HG03571 (cell line): ENCODE measurements around the gene MID1IP1.
A peak's percentile ranks its signal among the peaks of the same experiment; 100 is the strongest.

Experiments
- ATAC-seq: cut with Tn5 transposase; IDR thresholded peaks from one replicate; pipeline ENCODE4 v1.9.1; 2021; ENCODE audit not compliant: unreplicated experiment

Gene MID1IP1, protein sequence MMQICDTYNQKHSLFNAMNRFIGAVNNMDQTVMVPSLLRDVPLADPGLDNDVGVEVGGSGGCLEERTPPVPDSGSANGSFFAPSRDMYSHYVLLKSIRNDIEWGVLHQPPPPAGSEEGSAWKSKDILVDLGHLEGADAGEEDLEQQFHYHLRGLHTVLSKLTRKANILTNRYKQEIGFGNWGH

GRCh38 chrX:38800981-38801845 is at the start of gene MID1IP1:
TSS of gene MID1IP1 (plus strand) at chrX:38801459. CDS start at chrX:38804947, 3,488 bp downstream.
- ATAC-seq = no peak

- ATAC-seq = no peak
Measured at GRCh38 chrX:38754102-38754790, 47.0 kb upstream of the MID1IP1 start.

DNA sequence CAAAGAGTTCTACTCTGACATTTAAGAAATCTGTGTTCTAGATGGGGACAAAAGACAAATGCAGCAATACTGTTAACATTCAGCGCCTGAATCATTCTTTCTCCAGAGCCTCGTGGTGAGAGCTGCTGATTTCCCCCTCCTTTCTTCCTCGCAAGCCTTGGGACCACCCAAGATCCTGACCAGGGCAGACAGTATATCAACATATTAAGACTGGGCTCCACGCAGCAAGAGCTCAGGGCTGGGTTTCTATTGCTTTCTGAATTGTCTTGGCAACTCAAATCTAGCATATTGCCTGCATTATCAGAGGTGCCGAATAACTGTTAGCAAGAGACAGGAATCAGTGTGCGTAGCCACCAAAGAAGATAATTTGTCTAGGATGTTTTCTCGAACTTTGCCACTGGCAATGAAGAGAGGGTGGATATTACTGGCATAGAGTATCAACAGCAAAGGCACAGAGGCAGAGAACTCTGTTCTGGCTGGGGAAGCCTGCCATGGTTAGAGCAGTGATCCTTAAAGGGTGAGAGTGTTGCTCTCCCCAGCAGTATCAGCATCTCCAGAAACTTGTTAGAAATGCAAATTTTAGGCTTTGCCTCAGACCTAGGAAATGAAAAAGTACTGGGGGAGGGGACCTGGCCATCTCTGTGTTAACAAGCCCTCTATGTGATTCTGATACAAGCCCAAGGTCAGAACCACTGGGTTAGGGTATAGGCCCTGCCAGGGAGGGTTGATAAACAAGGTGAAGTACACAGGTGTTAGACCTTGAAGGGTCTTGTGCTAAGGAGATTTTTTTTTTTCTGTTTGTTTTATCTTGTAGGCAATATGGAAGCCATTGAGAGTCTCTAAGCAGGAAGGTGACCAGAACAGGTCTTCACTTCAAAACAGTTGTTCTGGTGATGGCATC is 46.2 kb upstream of the MID1IP1 start:
- ATAC-seq = no peak

GRCh38 chrX:38760883-38761282 is 40.4 kb upstream of the MID1IP1 start:
- no peak for ATAC-seq

DNA sequence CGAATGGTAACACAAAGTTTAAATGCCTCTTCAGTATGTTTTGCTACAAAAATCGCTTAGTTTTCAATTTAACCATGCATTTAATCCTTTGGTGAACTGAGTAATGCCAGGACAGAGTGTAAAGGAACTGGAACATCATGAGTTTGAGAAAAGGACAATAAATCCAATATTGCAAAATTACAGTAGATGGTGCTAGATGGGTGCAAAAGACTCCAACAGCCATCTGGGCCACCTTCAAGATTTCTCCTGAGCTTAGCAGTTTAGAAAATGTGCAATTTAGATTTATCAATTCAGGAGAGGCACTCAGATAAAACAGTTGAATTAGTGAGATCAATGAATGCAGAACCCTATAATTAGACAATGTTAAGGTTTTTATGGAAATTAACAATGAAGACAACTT is 33.2 kb upstream of the MID1IP1 start:
- no peak for ATAC-seq

- ATAC-seq = no peak
Measured at GRCh38 chrX:38770152-38770551, 31.1 kb upstream of the MID1IP1 start.

- no peak for ATAC-seq
Measured at GRCh38 chrX:38774249-38774648, 27.0 kb upstream of the MID1IP1 start.

GRCh38 chrX:38796946-38797345 is 4.3 kb upstream of the MID1IP1 start:
- no peak for ATAC-seq

- no peak for ATAC-seq
Measured at GRCh38 chrX:38798956-38799355, 2.3 kb upstream of the MID1IP1 start.

DNA sequence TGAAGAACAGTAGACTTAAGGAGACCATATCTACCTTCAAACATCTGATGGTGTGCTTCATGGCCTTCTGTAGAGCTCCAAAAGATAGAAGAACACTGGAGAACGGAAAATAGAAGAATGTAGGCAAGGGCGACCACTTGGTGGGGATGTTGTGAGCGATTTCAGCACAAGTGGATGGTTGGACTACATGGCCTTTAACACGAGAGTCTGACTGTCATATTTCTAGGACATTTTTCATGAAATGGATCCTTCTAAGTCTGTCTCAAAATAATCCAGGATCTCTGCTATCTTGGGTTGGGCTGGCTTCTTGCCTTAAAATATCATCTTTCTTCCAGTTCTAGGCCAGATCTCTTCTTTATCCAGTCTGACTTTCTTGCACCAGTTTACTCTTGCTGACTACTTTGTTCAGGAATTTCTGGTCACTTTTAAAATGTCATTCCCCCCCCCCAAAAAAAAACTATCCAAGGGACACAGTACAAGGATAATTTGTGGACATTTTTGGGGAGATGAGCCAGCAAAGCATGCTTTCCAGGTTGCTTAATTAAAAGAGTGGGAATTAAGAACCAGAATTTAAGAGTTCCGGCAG is 1.2 kb upstream of the MID1IP1 start:
- ATAC-seq = no peak

GRCh38 chrX:38803243-38803587 is 2.0 kb downstream of the MID1IP1 start:
- ATAC-seq = no peak

- ATAC-seq = peak; percentile 66
Measured at GRCh38 chrX:38803588-38804431, 2.6 kb downstream of the MID1IP1 start.

- no peak for ATAC-seq
Measured at GRCh38 chrX:38804432-38804681, 3.1 kb downstream of the MID1IP1 start.

DNA sequence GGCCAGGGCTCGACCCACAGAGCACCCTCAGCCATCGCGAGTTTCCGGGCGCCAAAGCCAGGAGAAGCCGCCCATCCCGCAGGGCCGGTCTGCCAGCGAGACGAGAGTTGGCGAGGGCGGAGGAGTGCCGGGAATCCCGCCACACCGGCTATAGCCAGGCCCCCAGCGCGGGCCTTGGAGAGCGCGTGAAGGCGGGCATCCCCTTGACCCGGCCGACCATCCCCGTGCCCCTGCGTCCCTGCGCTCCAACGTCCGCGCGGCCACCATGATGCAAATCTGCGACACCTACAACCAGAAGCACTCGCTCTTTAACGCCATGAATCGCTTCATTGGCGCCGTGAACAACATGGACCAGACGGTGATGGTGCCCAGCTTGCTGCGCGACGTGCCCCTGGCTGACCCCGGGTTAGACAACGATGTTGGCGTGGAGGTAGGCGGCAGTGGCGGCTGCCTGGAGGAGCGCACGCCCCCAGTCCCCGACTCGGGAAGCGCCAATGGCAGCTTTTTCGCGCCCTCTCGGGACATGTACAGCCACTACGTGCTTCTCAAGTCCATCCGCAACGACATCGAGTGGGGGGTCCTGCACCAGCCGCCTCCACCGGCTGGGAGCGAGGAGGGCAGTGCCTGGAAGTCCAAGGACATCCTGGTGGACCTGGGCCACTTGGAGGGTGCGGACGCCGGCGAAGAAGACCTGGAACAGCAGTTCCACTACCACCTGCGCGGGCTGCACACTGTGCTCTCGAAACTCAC is 3.6 kb downstream of the MID1IP1 start:
- no peak for ATAC-seq

GRCh38 chrX:38805432-38806389 is 4.5 kb downstream of the MID1IP1 start:
- no peak for ATAC-seq

- ATAC-seq = no peak
Measured at GRCh38 chrX:38806875-38807621, 5.8 kb downstream of the MID1IP1 start.

- ATAC-seq = no peak
Measured at GRCh38 chrX:38807873-38808272, 6.6 kb downstream of the MID1IP1 start.
